Adrenal gland (tissue), 5 donors: ENCODE results near the gene CTPS1.

Experiments used
- CTCF ChIP-seq, 6 experiments: fragments of 450-650 bp in 4 of 6; fragments of 200-600 bp in 2 of 6; sonication (generic) in 1 of 6; IDR thresholded peaks; 1 replicate in 5 of 6; 2 replicates in 1 of 6; pipeline versions ENCODE4 v1.5.1 to v1.8.0; 2016 to 2021; ENCODE audit warnings: antibody characterized with exemption in 6 of 6, mild to moderate bottlenecking in 2 of 6, moderate library complexity in 1 of 6
- POLR2A ChIP-seq, 2 donors: fragments of 450-650 bp; IDR thresholded peaks; one replicate each; pipeline ENCODE4 v1.6.1; 2017; ENCODE audit warnings: antibody characterized with exemption in 2 of 2, mild to moderate bottlenecking in 2 of 2, moderate library complexity in 1 of 2
- donor health status: DM: no; HTN: no; CAD: no.

DNA sequence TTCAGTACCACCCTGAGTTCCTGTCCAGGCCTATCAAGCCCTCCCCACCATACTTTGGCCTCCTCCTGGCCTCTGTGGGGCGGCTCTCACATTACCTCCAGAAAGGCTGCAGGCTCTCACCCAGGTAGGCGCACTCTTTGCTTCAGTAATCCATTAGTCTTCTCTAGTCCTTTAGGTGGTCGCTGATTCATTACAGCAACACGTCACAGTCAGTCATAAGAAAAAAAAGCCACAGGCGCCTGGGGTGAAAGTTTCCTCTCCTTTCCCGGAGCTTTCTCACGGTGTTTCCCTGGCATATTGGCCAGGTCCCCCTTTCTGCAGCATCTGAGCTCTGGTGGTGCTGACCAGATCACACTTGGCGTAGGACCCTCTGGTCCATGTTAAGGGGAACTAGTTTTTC lies 30.0 kb downstream of the CTPS1 start:
- no peak for TF ChIP-seq CTCF (IDR thresholded peaks at IDR 0.05)
- TF ChIP-seq POLR2A (IDR thresholded peaks at IDR 0.05) = no peak
